ENCODE results near the gene MMP21.

The MMP21 gene

GRCh38 chr10:125792342-125793300 lies 17.0 kb upstream of the MMP21 start:
- DNase-seq: no peak

GRCh38 chr10:125788156-125789034 lies 12.8 kb upstream of the MMP21 start:
- no peak for DNase-seq

GRCh38 chr10:125785791-125786190 lies 10.2 kb upstream of the MMP21 start:
- DNase-seq: no peak

GRCh38 chr10:125783957-125784356 lies 8.3 kb upstream of the MMP21 start:
- peak; percentile 42 to 65 (median 53) for DNase-seq

GRCh38 chr10:125783408-125783807 lies 7.8 kb upstream of the MMP21 start:
- no peak for DNase-seq

GRCh38 chr10:125782616-125783015 lies 7.0 kb upstream of the MMP21 start:
- DNase-seq: peak; percentile 17 to 43 (median 27)

GRCh38 chr10:125782054-125782453 lies 6.4 kb upstream of the MMP21 start:
- DNase-seq: no peak

GRCh38 chr10:125781374-125781773 lies 5.8 kb upstream of the MMP21 start:
- no peak for DNase-seq

- no peak for DNase-seq
Measured at GRCh38 chr10:125779403-125780327, 4.0 kb upstream of the MMP21 start.

GRCh38 chr10:125778556-125778955 lies 2.9 kb upstream of the MMP21 start:
- no peak for DNase-seq

GRCh38 chr10:125777806-125778205 lies 2.2 kb upstream of the MMP21 start:
- DNase-seq: no peak

GRCh38 chr10:125774581-125775191 lies 935 bp downstream of the MMP21 start:
- no peak for DNase-seq

GRCh38 chr10:125773687-125774543 lies 1.7 kb downstream of the MMP21 start:
- DNase-seq: no peak

- DNase-seq: no peak
Measured at GRCh38 chr10:125772864-125773180, 2.8 kb downstream of the MMP21 start.

GRCh38 chr10:125772112-125772863 lies 3.3 kb downstream of the MMP21 start:
- no peak for DNase-seq

- DNase-seq: no peak
Measured at GRCh38 chr10:125770844-125771243, 4.8 kb downstream of the MMP21 start.

- no peak for DNase-seq
Measured at GRCh38 chr10:125769175-125769574, 6.4 kb downstream of the MMP21 start.

- peak in 1 of 3 donors; percentile 14 for DNase-seq
Measured at GRCh38 chr10:125768219-125768855, 7.3 kb downstream of the MMP21 start.

- DNase-seq: no peak
Measured at GRCh38 chr10:125766511-125766910, 9.1 kb downstream of the MMP21 start.

- DNase-seq: no peak
Measured at GRCh38 chr10:125765835-125766234, 9.8 kb downstream of the MMP21 start.

Measured in suppressor macrophage treated with lipopolysaccharide for 1 hour (primary cell).